ENCODE results near the gene CRB3.

DNA sequence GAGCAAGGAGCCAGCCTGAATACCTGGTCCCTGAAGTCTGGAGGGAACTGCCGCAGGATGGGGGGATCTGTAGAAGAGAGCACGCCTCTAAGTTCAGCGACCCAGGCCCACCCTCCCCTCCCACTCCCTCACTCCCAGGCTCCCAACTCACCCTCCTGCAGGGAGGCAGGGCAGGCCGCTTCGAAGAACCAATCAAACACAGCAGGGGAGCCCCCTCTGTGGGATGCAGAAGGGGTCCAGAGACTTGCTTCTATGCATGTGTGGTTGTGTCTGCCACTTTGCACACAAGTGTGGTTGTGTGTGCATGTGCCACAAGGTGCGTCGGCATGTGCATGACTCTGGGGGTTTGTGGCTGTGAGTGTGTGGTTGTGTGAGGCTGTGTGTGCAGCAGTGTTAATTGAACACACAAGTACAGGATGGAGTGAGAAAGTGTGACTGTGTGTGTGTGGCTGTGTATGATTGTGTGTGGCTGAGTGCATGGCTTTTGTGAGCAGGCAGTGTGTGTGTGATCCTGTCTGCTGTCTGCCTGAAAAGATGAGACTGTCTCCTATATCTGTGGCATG lies 15.8 kb downstream of the CRB3 start:
- TF ChIP-seq POLR2AphosphoS5 (IDR thresholded peaks at IDR 0.05) (no peak), EP300 (IDR thresholded peaks at IDR 0.05) (no peak), POLR2A (IDR thresholded peaks at IDR 0.05; ENCODE audit: low read depth) (no peak)

Measured in esophagus muscularis mucosa (tissue), 3 donors.